ENCODE data around the gene MIEF1.

- TF ChIP-seq HDGF (IDR thresholded peaks at IDR 0.05; ENCODE audit: borderline replicate concordance) = no peak
- TF ChIP-seq PKNOX1 (IDR thresholded peaks at IDR 0.05) = no peak
Observed at GRCh38 chr22:39493759-39494158, 8.3 kb upstream of the MIEF1 start.
